ENCODE measurements around the gene ITGAE.
"Not testable (repeated sequence)": the region's sequence is repeated elsewhere in the genome, so short reads cannot be mapped to it uniquely, and the experiment has no call there.

Gene ITGAE

DNA sequence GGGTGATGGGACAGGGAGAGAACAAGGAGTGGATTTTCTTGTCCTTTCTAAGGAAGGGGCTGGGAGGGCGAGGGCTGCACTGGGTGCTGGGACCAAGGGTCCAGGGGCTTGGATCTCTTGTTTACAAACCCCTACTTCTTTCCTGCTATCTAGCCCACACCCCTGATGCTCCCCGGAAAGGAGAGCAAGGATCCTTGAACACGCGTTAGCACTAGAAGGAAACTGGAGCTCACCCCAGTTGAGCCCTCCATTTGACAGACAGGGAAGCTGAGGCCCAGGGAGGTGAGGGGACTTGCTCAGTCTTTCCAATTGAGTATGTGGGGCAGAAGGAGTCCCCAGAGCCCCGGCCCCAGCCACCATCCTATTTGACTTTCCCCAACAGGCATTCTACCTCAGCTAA, 4.6 kb upstream of the ITGAE start:
- ATAC-seq (no peak), DNase-seq (no peak)
- Mint-ChIP-seq H3K36me3 (ENCODE audit: low read depth) (peaks cover 26% of the 10 kb centered on the region), H3K9me3 (no peaks in the 10 kb centered on the region), H3K27me3 (peaks cover 2% of the 10 kb centered on the region), H3K4me1 (peaks cover 49% of the 10 kb centered on the region), H3K4me3 (no peak overlapping the region), H3K27ac (no peak overlapping the region)

- peaks cover 43% of the 10 kb centered on the region for H3K4me1 Mint-ChIP-seq
- no peak overlapping the region for H3K27ac Mint-ChIP-seq
- peaks cover 2% of the 10 kb centered on the region for H3K27me3 Mint-ChIP-seq
- DNase-seq = peak; percentile 42
- H3K4me3 Mint-ChIP-seq = no peak overlapping the region
- peak; percentile 95 for ATAC-seq
- H3K36me3 Mint-ChIP-seq (ENCODE audit: low read depth) = peaks cover 21% of the 10 kb centered on the region
- H3K9me3 Mint-ChIP-seq = no peaks in the 10 kb centered on the region
Observed at GRCh38 chr17:3804503-3804931, 3.5 kb upstream of the ITGAE start.

DNA sequence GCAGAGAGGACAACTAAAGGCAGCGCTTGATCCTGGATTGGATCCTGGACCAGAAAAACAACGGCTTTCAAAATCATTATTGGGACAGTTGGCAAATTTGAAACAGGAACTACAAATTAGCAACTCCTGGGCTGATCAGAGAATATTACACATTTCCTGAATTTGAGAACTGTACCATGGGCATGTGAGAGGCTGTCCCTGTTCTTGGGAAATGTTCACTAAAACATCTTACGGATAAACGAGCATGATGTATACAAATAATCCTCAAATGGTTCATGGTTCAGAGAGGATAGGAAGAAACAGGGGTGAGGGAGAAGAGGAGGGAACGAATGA, 2.3 kb upstream of the ITGAE start:
- H3K27ac Mint-ChIP-seq = no peak overlapping the region

DNA sequence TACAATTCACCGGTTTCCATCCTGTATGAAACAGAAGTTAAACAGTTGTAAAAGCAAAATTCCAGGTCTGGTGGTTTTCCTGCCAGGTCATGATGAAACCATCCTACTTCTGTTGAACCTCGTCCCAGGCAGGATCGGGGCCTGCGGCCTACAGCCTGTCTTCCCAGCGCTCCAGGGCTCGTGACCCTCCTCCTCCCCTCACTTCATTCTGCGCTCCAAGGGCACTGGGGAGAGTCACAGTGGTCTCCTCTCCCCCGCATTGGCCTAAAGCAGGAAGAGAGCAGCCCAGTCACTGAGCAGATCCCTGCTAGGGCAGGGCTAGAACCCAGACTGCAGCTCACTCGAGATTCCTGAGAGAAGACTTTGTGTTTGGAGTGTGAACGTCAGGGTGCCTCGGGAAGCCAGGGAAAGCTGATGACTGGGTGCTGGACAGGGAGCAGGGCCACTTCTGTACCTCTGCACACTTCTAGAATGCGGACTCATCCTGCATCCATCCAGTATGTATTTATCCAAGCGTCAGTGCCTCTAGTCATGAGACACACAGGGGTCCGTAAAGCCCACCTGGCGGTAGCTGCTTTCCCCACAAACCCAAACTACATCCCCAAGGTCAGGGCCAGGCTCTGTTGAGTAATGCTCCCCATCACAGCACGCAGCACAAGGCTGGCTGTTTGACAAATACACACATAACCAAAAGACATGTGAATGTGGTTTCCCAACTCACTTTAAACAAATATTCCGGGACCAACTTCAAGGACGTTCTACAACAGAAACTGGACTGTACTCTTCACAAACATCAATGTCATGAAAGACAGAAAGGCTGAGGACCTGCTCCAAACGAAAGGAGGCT, 1.7 kb upstream of the ITGAE start:
- H3K9me3 Mint-ChIP-seq = no peaks in the 10 kb centered on the region
- H3K27me3 Mint-ChIP-seq = peaks cover 6% of the 10 kb centered on the region
- ATAC-seq (no peak), DNase-seq (no peak)
- H3K4me3 Mint-ChIP-seq = no peak overlapping the region
- H3K4me1 Mint-ChIP-seq = peaks cover 43% of the 10 kb centered on the region
- peaks cover 9% of the 10 kb centered on the region for H3K36me3 Mint-ChIP-seq (ENCODE audit: low read depth)
- H3K27ac Mint-ChIP-seq = no peak overlapping the region

More for the DNA sequence above, 2.3 kb upstream of the ITGAE start:
- Mint-ChIP-seq H3K4me1 (peaks cover 43% of the 10 kb centered on the region), H3K4me3 (no peak overlapping the region), H3K9me3 (no peaks in the 10 kb centered on the region), H3K27me3 (peaks cover 2% of the 10 kb centered on the region), H3K36me3 (ENCODE audit: low read depth) (peaks cover 15% of the 10 kb centered on the region)
- DNase-seq = no peak
- no peak for ATAC-seq

GRCh38 chr17:3801792-3802191, 804 bp upstream of the ITGAE start:
- Mint-ChIP-seq H3K36me3 (ENCODE audit: low read depth) (peaks cover 3% of the 10 kb centered on the region), H3K27me3 (peaks cover 7% of the 10 kb centered on the region), H3K4me1 (peaks cover 52% of the 10 kb centered on the region), H3K4me3 (no peak overlapping the region), H3K9me3 (no peaks in the 10 kb centered on the region), H3K27ac (no peak overlapping the region)
- ATAC-seq (no peak), DNase-seq (no peak)

GRCh38 chr17:3801347-3801746, 359 bp upstream of the ITGAE start:
- ATAC-seq (no peak), DNase-seq (no peak)
- no peak overlapping the region for H3K27ac Mint-ChIP-seq
- H3K4me3 Mint-ChIP-seq = no peak overlapping the region
- peaks cover 7% of the 10 kb centered on the region for H3K27me3 Mint-ChIP-seq
- H3K36me3 Mint-ChIP-seq (ENCODE audit: low read depth) = peaks cover 3% of the 10 kb centered on the region
- no peaks in the 10 kb centered on the region for H3K9me3 Mint-ChIP-seq
- peaks cover 57% of the 10 kb centered on the region for H3K4me1 Mint-ChIP-seq

DNA sequence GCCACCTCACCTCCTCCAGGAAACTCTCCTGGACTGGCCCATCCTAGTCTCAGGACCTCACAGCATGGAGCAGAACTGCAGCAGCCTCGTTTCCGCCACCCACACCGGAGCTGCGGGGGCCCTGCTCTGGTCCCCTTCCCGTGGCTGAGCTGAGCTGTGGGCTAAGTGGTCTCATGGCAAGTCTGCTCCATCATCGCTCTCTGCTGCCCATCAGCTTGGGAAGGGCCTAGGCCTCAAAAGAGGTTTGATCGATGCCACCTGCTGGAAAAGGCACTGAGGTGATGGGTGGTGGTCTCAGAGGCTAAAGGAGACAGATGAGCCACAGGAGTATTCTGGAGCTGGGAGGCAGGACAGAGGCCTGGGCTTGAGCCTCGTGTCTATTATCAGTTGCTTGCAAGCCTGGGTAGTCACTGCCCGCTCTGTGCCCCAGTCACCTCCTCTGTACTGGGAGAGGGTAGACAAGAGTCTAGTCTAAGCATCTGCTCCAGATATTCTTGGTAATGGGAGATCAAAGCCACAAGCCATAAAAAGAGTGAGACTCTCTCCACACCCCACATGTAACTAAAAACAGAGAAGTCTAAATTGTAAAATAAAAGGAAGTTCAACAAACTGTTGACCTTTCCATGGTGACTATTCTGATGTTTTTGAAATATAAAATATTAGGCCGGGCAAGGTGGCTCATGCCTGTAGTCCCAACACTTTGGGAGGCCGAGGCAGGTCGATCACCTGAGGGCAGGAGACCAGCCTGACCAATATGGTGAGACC, 1.6 kb downstream of the ITGAE start:
- no peak for ATAC-seq
- H3K27me3 Mint-ChIP-seq = peaks cover 10% of the 10 kb centered on the region
- peaks cover 67% of the 10 kb centered on the region for H3K4me1 Mint-ChIP-seq
- no peak overlapping the region for H3K27ac Mint-ChIP-seq
- H3K9me3 Mint-ChIP-seq = no peaks in the 10 kb centered on the region
- H3K36me3 Mint-ChIP-seq (ENCODE audit: low read depth) = peaks cover 2% of the 10 kb centered on the region
- no peak overlapping the region for H3K4me3 Mint-ChIP-seq
- DNase-seq = no peak

- Mint-ChIP-seq H3K27me3 (peaks cover 10% of the 10 kb centered on the region), H3K9me3 (no peaks in the 10 kb centered on the region), H3K36me3 (ENCODE audit: low read depth) (no peaks in the 10 kb centered on the region), H3K27ac (no peak overlapping the region), H3K4me1 (peaks cover 65% of the 10 kb centered on the region), H3K4me3 (no peak overlapping the region)
- ATAC-seq = no peak
- DNase-seq = no peak
Observed at GRCh38 chr17:3798273-3799180, 2.5 kb downstream of the ITGAE start.

- Mint-ChIP-seq H3K27me3 (peaks cover 15% of the 10 kb centered on the region), H3K4me1 (peaks cover 72% of the 10 kb centered on the region), H3K4me3 (peak overlapping the region; percentile 56), H3K27ac (peak overlapping the region; percentile 89), H3K9me3 (no peaks in the 10 kb centered on the region), H3K36me3 (ENCODE audit: low read depth) (no peaks in the 10 kb centered on the region)
- ATAC-seq (peak; percentile 34), DNase-seq (no peak)
Observed at GRCh38 chr17:3796822-3797170, 4.2 kb downstream of the ITGAE start.

GRCh38 chr17:3796110-3796821, 4.7 kb downstream of the ITGAE start:
- Mint-ChIP-seq H3K4me3 (peak overlapping the region; percentile 56), H3K36me3 (ENCODE audit: low read depth) (no peaks in the 10 kb centered on the region), H3K9me3 (no peaks in the 10 kb centered on the region), H3K4me1 (peaks cover 77% of the 10 kb centered on the region), H3K27ac (peak overlapping the region; percentile 89), H3K27me3 (peaks cover 18% of the 10 kb centered on the region)
- ATAC-seq = peak; percentile 85
- peak; percentile 88 for DNase-seq

DNA sequence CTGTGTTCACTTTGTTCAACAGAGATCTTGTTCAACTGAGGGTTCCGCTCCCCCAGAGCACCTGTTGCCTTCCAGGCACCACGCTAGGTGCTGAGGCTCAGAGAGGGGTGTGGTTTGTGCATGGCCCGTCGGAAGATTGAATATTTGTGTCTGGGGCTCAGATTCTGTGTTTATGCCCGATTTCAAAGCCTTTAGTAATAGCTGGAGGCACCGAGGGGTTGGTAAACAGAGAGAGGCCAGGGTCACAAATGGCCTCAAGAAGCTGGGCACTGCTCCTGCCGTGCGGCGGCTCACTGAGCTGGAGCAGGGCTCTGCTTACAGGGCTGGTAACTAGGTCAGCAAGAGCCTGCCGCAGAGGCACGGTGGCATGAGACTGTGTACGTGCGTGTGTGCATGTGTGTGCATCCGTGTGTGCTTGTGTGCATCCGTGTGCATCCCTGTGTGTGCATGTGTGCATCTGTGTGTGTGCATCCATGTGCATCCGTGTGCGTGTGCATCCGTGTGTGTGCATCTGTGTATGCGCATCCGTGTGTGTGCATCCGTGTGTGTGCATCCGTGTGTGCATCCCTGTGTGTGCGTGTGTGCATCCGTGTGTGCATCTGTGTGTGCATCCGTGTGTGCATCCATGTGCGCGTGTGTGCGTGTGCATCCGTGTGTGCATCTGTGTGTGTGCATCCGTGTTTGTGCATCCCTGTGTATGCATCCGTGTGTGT, 5.4 kb downstream of the ITGAE start:
- ATAC-seq = no peak
- peaks cover 18% of the 10 kb centered on the region for H3K27me3 Mint-ChIP-seq
- peak overlapping the region; percentile 86 for H3K27ac Mint-ChIP-seq
- no peaks in the 10 kb centered on the region for H3K9me3 Mint-ChIP-seq
- H3K36me3 Mint-ChIP-seq (ENCODE audit: low read depth) = no peaks in the 10 kb centered on the region
- H3K4me1 Mint-ChIP-seq = peaks cover 79% of the 10 kb centered on the region
- H3K4me3 Mint-ChIP-seq = peak overlapping the region; percentile 64
- peak; percentile 35 for DNase-seq

DNA sequence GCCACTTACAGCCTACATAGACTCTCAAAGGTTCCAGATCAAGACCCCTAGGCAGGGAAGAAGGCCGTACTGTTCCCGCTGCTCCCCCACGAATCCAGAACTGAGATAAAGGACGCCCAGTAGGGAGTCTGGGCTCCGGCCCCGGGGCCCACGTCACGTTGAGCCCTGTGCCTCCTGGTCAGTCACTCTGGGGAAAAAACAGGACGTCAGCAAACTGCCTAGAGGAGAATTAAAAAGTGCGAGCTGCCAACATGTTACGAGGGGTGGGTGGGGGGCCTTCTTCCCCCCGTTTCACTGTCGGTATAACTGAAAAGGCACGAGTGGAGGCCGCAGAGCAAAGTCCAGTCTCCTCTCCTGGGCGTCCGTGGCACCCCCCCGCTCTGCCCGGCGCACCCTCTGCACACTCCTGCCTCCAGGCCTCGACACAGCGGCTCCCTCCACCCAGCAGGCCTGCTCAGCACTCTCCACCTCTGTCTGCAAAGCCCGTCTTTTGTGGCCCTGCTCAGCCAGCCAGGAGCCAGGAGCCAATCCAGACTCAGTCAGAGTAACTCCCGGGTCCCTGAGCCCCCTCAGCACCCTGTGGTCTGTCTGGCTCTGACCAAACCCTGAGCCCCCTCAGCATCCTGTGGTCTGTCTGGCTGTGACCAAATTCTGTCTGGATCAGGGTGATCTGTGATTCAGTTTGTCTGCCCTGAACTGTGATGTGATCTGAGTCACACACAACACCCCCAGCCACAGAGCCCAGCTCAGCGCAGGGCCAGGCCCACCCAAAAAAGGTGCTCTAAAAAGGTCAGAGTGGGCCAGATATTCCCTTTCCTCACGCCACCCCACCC, 6.2 kb downstream of the ITGAE start:
- peak overlapping the region; percentile 86 for H3K27ac Mint-ChIP-seq
- peak; percentile 81 for ATAC-seq
- H3K4me1 Mint-ChIP-seq = peaks cover 84% of the 10 kb centered on the region
- no peaks in the 10 kb centered on the region for H3K9me3 Mint-ChIP-seq
- DNase-seq = peak; percentile 70
- H3K36me3 Mint-ChIP-seq (ENCODE audit: low read depth) = peaks cover 1% of the 10 kb centered on the region
- H3K4me3 Mint-ChIP-seq = peak overlapping the region; percentile 64
- H3K27me3 Mint-ChIP-seq = peaks cover 18% of the 10 kb centered on the region

- not testable (repeated sequence) for H3K36me3 Mint-ChIP-seq (ENCODE audit: low read depth); H3K4me3 Mint-ChIP-seq; H3K27ac Mint-ChIP-seq; ATAC-seq; H3K9me3 Mint-ChIP-seq; DNase-seq
- Mint-ChIP-seq H3K4me1 (peaks cover 80% of the 10 kb centered on the region), H3K27me3 (peaks cover 18% of the 10 kb centered on the region)
Observed at GRCh38 chr17:3794152-3794551, 6.8 kb downstream of the ITGAE start.

Data from activated naive CD8-positive, alpha-beta T cell treated with anti-CD3 and anti-CD28 coated beads, Interleukin-2, amount 50 U/mL, for 24 hours (primary cell).